Astrocyte of the spinal cord (primary cell): ENCODE results near the gene LANCL2.

Experiments
- DNase-seq: peaks from one replicate; pipeline ENCODE4 v3.0.0; 2011; ENCODE audit warnings: low read depth, low spot score
- H3K4me3 ChIP-seq: 2 replicates; pipeline ENCODE4 v1.5.1; 2011; ENCODE audit warnings: low read depth, mild to moderate bottlenecking, low read length, moderate library complexity
- CTCF ChIP-seq: IDR thresholded peaks from 2 replicates; pipeline ENCODE4 v1.5.1; 2012; ENCODE audit warnings: low read depth, mild to moderate bottlenecking, low read length, inconsistent platforms
- in situ Hi-C: cut with HindIII; loops from 2 replicates; pipeline ENCODE4 v1.10.0; 2017; ENCODE audit warnings: low sequenced_read_pairs

The LANCL2 gene

GRCh38 chr7:55477781-55478374, 112.7 kb downstream of the LANCL2 start:
- in situ Hi-C loops = no loop called here
- peak; percentile 95 for DNase-seq
- H3K4me3 ChIP-seq = no peak overlapping the region
- TF ChIP-seq CTCF = no peak

- TF ChIP-seq CTCF = no peak
- in situ Hi-C loops = no loop called here
- no peak for DNase-seq
- no peak overlapping the region for H3K4me3 ChIP-seq
These were observed 113.6 kb downstream of the LANCL2 start for GRCh38 chr7:55478700-55479099.

- H3K4me3 ChIP-seq = no peak overlapping the region
- no peak for TF ChIP-seq CTCF
- DNase-seq = no peak
- in situ Hi-C loops = no loop called here
These were observed 116.0 kb downstream of the LANCL2 start for GRCh38 chr7:55481155-55481554.

- no peak for DNase-seq
- no peak overlapping the region for H3K4me3 ChIP-seq
- in situ Hi-C loops = no loop called here
- no peak for TF ChIP-seq CTCF
These were observed 117.9 kb downstream of the LANCL2 start for GRCh38 chr7:55483046-55483445.
